Measurements from ENCODE around the gene ABCF1.

Gene ABCF1

DNA sequence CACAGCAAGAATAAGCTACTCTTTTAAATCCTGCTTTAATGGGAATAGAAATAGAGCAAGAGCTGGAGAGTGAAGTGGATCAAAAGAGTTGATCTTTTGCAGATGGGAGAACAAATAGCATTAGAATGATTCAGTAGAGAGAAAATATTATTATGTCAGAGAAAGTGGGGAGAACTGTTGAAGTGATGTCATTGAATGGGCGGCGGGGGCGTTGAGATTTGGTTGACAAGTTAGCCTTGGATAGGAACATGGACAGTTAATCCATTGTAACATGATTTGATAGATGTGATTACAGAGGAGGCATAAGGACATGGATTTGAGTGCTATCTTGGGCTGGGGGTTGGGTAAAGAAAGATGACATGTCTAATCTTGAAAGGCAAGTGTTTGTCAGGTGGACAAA is 64.6 kb downstream of the ABCF1 start:
- Histone ChIP-seq H3K4me1 (ENCODE audit: low read length) (no peaks in the 10 kb centered on the region), H3K4me3 (ENCODE audit: low read length) (no peak overlapping the region), H3K9me2 (replicated peaks; ENCODE audit: insufficient read depth, low read length) (no peaks in the 10 kb centered on the region), H3F3A (ENCODE audit: insufficient read depth, low read length) (no peaks in the 10 kb centered on the region), H3K9me3 (replicated peaks; ENCODE audit: insufficient read depth, low read length) (no peaks in the 10 kb centered on the region), H3K27me3 (replicated peaks; ENCODE audit: insufficient read depth, low read length) (no peaks in the 10 kb centered on the region), H3K4me2 (ENCODE audit: low read depth, low read length) (no peak overlapping the region), H2AFZ (ENCODE audit: low read length) (no peak overlapping the region), H3K9ac (ENCODE audit: low read length) (no peak overlapping the region), H4K20me1 (ENCODE audit: insufficient read depth, low read length) (no peaks in the 10 kb centered on the region), H3K79me2 (ENCODE audit: low read length) (no peaks in the 10 kb centered on the region), H3K27ac (ENCODE audit: low read length) (no peak overlapping the region), H3K36me3 (replicated peaks; ENCODE audit: insufficient read depth, low read length) (no peaks in the 10 kb centered on the region)
- TF ChIP-seq EZH2 (optimal IDR thresholded peaks at IDR 0.05; ENCODE audit: low read depth, low read length) (no peak), EZH2phosphoT487 (IDR thresholded peaks at IDR 0.05; ENCODE audit: low read length) (no peak)
- TF ChIP-seq, protein P1, sequence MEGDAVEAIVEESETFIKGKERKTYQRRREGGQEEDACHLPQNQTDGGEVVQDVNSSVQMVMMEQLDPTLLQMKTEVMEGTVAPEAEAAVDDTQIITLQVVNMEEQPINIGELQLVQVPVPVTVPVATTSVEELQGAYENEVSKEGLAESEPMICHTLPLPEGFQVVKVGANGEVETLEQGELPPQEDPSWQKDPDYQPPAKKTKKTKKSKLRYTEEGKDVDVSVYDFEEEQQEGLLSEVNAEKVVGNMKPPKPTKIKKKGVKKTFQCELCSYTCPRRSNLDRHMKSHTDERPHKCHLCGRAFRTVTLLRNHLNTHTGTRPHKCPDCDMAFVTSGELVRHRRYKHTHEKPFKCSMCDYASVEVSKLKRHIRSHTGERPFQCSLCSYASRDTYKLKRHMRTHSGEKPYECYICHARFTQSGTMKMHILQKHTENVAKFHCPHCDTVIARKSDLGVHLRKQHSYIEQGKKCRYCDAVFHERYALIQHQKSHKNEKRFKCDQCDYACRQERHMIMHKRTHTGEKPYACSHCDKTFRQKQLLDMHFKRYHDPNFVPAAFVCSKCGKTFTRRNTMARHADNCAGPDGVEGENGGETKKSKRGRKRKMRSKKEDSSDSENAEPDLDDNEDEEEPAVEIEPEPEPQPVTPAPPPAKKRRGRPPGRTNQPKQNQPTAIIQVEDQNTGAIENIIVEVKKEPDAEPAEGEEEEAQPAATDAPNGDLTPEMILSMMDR (IDR thresholded peaks at IDR 0.05; ENCODE audit: low read length) = no peak
- no peak for DNase-seq

DNA sequence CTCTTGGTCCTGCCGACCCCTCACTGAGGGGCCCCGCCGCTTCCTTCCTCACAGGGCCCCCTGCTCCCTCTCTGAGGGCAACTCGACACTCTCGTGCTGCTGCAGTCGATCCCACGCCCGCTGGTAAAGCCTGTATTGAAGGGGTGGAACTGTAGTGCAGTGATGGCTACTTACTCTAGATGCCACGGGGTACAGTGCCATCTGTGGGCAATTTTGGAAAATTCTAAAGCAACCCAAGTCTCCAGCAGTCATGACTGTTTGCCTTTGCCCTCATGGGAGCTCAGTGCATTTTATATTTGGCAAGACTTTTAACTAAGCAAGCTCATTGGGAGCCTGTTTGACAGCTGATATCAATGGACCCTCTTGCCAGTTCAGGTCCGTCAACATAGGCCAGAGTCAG is 69.2 kb downstream of the ABCF1 start:
- H3K36me3 ChIP-seq (replicated peaks; ENCODE audit: insufficient read depth, low read length) = no peaks in the 10 kb centered on the region
- no peak overlapping the region for H3K9ac ChIP-seq (ENCODE audit: low read length)
- no peaks in the 10 kb centered on the region for H3K27me3 ChIP-seq (replicated peaks; ENCODE audit: insufficient read depth, low read length)
- TF ChIP-seq, protein P1 (IDR thresholded peaks at IDR 0.05; ENCODE audit: low read length) = 0 out of 2 replicates have a peak, but pooled peaks have one; percentile 5
- no peak for TF ChIP-seq EZH2 (optimal IDR thresholded peaks at IDR 0.05; ENCODE audit: low read depth, low read length)
- no peaks in the 10 kb centered on the region for H3K4me1 ChIP-seq (ENCODE audit: low read length)
- H3K9me2 ChIP-seq (replicated peaks; ENCODE audit: insufficient read depth, low read length) = no peaks in the 10 kb centered on the region
- no peak overlapping the region for H3K4me3 ChIP-seq (ENCODE audit: low read length)
- H3K9me3 ChIP-seq (replicated peaks; ENCODE audit: insufficient read depth, low read length) = no peaks in the 10 kb centered on the region
- no peaks in the 10 kb centered on the region for H3F3A ChIP-seq (ENCODE audit: insufficient read depth, low read length)
- H4K20me1 ChIP-seq (ENCODE audit: insufficient read depth, low read length) = no peaks in the 10 kb centered on the region
- no peak overlapping the region for H2AFZ ChIP-seq (ENCODE audit: low read length)
- DNase-seq = no peak
- peaks cover 2% of the 10 kb centered on the region for H3K79me2 ChIP-seq (ENCODE audit: low read length)
- no peak overlapping the region for H3K27ac ChIP-seq (ENCODE audit: low read length)
- no peak overlapping the region for H3K4me2 ChIP-seq (ENCODE audit: low read depth, low read length)

DNA sequence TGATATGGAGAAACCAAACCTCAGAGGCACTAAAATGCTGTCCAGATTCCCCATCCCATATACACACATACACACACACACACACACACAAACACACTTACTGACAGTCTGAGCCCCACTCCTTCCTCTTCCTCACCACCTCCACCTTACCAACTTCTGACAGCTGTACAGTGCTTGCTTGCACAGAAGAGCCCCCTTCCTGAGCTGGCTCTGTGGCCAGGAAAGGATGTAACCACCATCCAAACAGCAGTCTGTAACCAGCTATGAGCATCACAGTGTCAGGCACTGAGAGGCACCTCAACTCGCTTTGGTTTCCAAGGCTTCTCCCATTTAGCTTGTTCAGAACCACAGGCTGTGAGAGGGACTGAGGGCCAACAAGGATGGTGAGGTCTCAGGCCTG is 69.8 kb downstream of the ABCF1 start:
- Histone ChIP-seq H3K4me3 (ENCODE audit: low read length) (no peak overlapping the region), H3K36me3 (replicated peaks; ENCODE audit: insufficient read depth, low read length) (no peaks in the 10 kb centered on the region), H2AFZ (ENCODE audit: low read length) (no peak overlapping the region), H3F3A (ENCODE audit: insufficient read depth, low read length) (no peaks in the 10 kb centered on the region), H3K9me3 (replicated peaks; ENCODE audit: insufficient read depth, low read length) (no peaks in the 10 kb centered on the region), H3K4me1 (ENCODE audit: low read length) (no peaks in the 10 kb centered on the region), H3K9ac (ENCODE audit: low read length) (no peak overlapping the region), H3K79me2 (ENCODE audit: low read length) (peaks cover 7% of the 10 kb centered on the region), H4K20me1 (ENCODE audit: insufficient read depth, low read length) (no peaks in the 10 kb centered on the region), H3K4me2 (ENCODE audit: low read depth, low read length) (no peak overlapping the region), H3K9me2 (replicated peaks; ENCODE audit: insufficient read depth, low read length) (no peaks in the 10 kb centered on the region), H3K27me3 (replicated peaks; ENCODE audit: insufficient read depth, low read length) (no peaks in the 10 kb centered on the region), H3K27ac (ENCODE audit: low read length) (no peak overlapping the region)
- no peak for DNase-seq
- TF ChIP-seq EZH2 (optimal IDR thresholded peaks at IDR 0.05; ENCODE audit: low read depth, low read length) (no peak), EZH2phosphoT487 (IDR thresholded peaks at IDR 0.05; ENCODE audit: low read length) (no peak)
- TF ChIP-seq, protein P1 (IDR thresholded peaks at IDR 0.05; ENCODE audit: low read length) = no peak

Measured in MM.1S (cell line).